HEK293 (cell line): ENCODE measurements around the gene NPR2.

ENCODE experiments used
- CTCF ChIA-PET: fragments of 350-600 bp; formaldehyde crosslinking; extraction: SDS; loops from one replicate; lab custom pipeline; 2021; ENCODE audit warnings: antibody characterized with exemption; lab: Yijun Ruan, JAX
- POLR2A ChIA-PET: fragments of 300-600 bp; formaldehyde crosslinking; extraction: SDS; loops from one replicate; lab custom pipeline; 2020; ENCODE audit warnings: antibody characterized with exemption, inconsistent platforms; lab: Yijun Ruan, JAX
- H3K27ac ChIP-seq: fragments of 200-500 bp; sonication (Bioruptor generic); 2 replicates; pipeline ENCODE4 v1.5.1; 2014; ENCODE audit warnings: low read depth, low read length, control low read depth, inconsistent platforms; ENCODE audit errors: extremely low read depth
- H3K36me3 ChIP-seq, 2 experiments: fragments of 200-500 bp in 1 of 2; sonication (Bioruptor generic) in 1 of 2; 1 replicate in 1 of 2; 2 replicates in 1 of 2; pipeline ENCODE4 v1.5.1; 2014 to 2017; ENCODE audit warnings: inconsistent platforms in 2 of 2, low read length in 2 of 2; ENCODE audit not compliant: control insufficient read depth in 2 of 2, insufficient read depth in 1 of 2
- H3K4me1 ChIP-seq: fragments of 200-500 bp; sonication (Bioruptor generic); 2 replicates; pipeline ENCODE4 v1.5.1; 2014; ENCODE audit warnings: mild to moderate bottlenecking, low read length, inconsistent platforms; ENCODE audit not compliant: control insufficient read depth, insufficient read depth
- H3K4me3 ChIP-seq: 2 replicates; pipeline ENCODE4 v1.5.1; 2011; ENCODE audit warnings: low read depth, mild to moderate bottlenecking, control low read depth, low read length, moderate library complexity
- H3K9me3 ChIP-seq: fragments of 200-500 bp; sonication (Bioruptor generic); 2 replicates; pipeline ENCODE4 v1.5.1; 2014; ENCODE audit warnings: low read depth, low read length, inconsistent platforms; ENCODE audit not compliant: control insufficient read depth, insufficient read depth
- ZNF16 ChIP-seq: fragments of 450-650 bp; formaldehyde crosslinking; IDR thresholded peaks from 2 replicates; pipeline ENCODE4 v1.5.1; 2016; ENCODE audit warnings: low read depth, missing biosample characterization, missing genetic modification characterization
- ZNF266 ChIP-seq: fragments of 450-650 bp; formaldehyde crosslinking; IDR thresholded peaks from 2 replicates; pipeline ENCODE4 v1.5.1; 2016; ENCODE audit warnings: missing biosample characterization, missing genetic modification characterization, low read depth
- ZNF549 ChIP-seq: fragments of 450-650 bp; IDR thresholded peaks from 2 replicates; pipeline ENCODE4 v1.5.1; 2018; ENCODE audit warnings: missing biosample characterization, missing genetic modification characterization, mild to moderate bottlenecking, inconsistent platforms, moderate library complexity
- ZNF707 ChIP-seq: fragments of 450-650 bp; formaldehyde crosslinking; IDR thresholded peaks from 2 replicates; pipeline ENCODE4 v1.5.1; 2016; ENCODE audit warnings: missing biosample characterization, missing genetic modification characterization
- ZNF785 ChIP-seq: fragments of 450-650 bp; formaldehyde crosslinking; IDR thresholded peaks from 2 replicates; pipeline ENCODE4 v1.5.1; 2016; ENCODE audit warnings: missing biosample characterization, missing genetic modification characterization
- ZNF830 ChIP-seq: fragments of 450-650 bp; IDR thresholded peaks from 2 replicates; pipeline ENCODE4 v1.5.0; 2018; ENCODE audit warnings: missing biosample characterization, missing genetic modification characterization, low read depth, mild to moderate bottlenecking, moderate library complexity
- TF ChIP-seq, protein P1 (sequence below): fragments of 450-650 bp; formaldehyde crosslinking; IDR thresholded peaks from 2 replicates; pipeline ENCODE4 v1.5.1; 2016; ENCODE audit warnings: missing biosample characterization, missing genetic modification characterization
- TF ChIP-seq, protein P2 (sequence below): fragments of 450-650 bp; formaldehyde crosslinking; IDR thresholded peaks from 2 replicates; pipeline ENCODE4 v1.5.1; 2016; ENCODE audit warnings: missing biosample characterization, missing genetic modification characterization, borderline replicate concordance
- TF ChIP-seq, protein P3 (sequence below): fragments of 450-650 bp; formaldehyde crosslinking; IDR thresholded peaks from 2 replicates; pipeline ENCODE4 v1.5.1; 2016; ENCODE audit warnings: missing biosample characterization, missing genetic modification characterization
- TF ChIP-seq, protein P4 (sequence below): fragments of 450-650 bp; formaldehyde crosslinking; IDR thresholded peaks from 2 replicates; pipeline ENCODE4 v1.5.1; 2017; ENCODE audit warnings: missing biosample characterization, missing genetic modification characterization
- TF ChIP-seq, protein P5 (sequence below): fragments of 450-650 bp; formaldehyde crosslinking; IDR thresholded peaks from 2 replicates; pipeline ENCODE4 v1.5.1; 2017; ENCODE audit warnings: missing biosample characterization, missing genetic modification characterization

Gene NPR2

GRCh38 chr9:35835766-35836165, 44.4 kb downstream of the NPR2 start (continued):
- TF ChIP-seq, protein P1, sequence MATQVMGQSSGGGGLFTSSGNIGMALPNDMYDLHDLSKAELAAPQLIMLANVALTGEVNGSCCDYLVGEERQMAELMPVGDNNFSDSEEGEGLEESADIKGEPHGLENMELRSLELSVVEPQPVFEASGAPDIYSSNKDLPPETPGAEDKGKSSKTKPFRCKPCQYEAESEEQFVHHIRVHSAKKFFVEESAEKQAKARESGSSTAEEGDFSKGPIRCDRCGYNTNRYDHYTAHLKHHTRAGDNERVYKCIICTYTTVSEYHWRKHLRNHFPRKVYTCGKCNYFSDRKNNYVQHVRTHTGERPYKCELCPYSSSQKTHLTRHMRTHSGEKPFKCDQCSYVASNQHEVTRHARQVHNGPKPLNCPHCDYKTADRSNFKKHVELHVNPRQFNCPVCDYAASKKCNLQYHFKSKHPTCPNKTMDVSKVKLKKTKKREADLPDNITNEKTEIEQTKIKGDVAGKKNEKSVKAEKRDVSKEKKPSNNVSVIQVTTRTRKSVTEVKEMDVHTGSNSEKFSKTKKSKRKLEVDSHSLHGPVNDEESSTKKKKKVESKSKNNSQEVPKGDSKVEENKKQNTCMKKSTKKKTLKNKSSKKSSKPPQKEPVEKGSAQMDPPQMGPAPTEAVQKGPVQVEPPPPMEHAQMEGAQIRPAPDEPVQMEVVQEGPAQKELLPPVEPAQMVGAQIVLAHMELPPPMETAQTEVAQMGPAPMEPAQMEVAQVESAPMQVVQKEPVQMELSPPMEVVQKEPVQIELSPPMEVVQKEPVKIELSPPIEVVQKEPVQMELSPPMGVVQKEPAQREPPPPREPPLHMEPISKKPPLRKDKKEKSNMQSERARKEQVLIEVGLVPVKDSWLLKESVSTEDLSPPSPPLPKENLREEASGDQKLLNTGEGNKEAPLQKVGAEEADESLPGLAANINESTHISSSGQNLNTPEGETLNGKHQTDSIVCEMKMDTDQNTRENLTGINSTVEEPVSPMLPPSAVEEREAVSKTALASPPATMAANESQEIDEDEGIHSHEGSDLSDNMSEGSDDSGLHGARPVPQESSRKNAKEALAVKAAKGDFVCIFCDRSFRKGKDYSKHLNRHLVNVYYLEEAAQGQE (tag by site-specific recombination): no peak
- TF ChIP-seq ZNF16 (tag by site-specific recombination): no peak
- TF ChIP-seq, protein P2, sequence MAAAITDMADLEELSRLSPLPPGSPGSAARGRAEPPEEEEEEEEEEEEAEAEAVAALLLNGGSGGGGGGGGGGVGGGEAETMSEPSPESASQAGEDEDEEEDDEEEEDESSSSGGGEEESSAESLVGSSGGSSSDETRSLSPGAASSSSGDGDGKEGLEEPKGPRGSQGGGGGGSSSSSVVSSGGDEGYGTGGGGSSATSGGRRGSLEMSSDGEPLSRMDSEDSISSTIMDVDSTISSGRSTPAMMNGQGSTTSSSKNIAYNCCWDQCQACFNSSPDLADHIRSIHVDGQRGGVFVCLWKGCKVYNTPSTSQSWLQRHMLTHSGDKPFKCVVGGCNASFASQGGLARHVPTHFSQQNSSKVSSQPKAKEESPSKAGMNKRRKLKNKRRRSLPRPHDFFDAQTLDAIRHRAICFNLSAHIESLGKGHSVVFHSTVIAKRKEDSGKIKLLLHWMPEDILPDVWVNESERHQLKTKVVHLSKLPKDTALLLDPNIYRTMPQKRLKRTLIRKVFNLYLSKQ: no peak

DNA sequence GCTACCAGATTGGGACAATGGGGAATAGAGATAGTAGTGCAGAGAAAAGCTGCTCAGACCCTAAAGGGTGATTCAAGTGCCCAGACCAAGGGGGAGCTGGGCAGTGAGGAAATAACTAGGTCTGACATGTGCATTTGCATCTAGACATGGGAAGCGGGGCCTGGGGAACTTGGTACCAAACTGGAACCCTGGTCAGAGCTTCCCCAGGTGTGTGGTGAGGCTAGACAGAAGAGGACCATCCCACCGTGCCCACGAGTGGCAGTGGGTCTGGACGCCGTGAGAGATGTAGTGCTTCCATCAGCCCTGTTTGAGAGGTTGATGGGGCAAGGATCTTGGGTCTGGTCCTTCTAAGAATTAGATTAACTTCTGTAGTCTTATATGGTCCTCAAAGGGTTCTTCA, 45.2 kb downstream of the NPR2 start:
- H3K4me1 ChIP-seq: no peaks in the 10 kb centered on the region; the same call in 1 of the 2 replicates
- TF ChIP-seq, protein P3, sequence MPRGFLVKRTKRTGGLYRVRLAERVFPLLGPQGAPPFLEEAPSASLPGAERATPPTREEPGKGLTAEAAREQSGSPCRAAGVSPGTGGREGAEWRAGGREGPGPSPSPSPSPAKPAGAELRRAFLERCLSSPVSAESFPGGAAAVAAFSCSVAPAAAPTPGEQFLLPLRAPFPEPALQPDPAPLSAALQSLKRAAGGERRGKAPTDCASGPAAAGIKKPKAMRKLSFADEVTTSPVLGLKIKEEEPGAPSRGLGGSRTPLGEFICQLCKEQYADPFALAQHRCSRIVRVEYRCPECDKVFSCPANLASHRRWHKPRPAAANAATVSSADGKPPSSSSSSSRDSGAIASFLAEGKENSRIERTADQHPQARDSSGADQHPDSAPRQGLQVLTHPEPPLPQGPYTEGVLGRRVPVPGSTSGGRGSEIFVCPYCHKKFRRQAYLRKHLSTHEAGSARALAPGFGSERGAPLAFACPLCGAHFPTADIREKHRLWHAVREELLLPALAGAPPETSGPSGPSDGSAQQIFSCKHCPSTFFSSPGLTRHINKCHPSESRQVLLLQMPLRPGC (tag by site-specific recombination): no peak
- TF ChIP-seq ZNF830: no peak
- TF ChIP-seq ZNF266 (tag by site-specific recombination): no peak
- TF ChIP-seq, protein P4, sequence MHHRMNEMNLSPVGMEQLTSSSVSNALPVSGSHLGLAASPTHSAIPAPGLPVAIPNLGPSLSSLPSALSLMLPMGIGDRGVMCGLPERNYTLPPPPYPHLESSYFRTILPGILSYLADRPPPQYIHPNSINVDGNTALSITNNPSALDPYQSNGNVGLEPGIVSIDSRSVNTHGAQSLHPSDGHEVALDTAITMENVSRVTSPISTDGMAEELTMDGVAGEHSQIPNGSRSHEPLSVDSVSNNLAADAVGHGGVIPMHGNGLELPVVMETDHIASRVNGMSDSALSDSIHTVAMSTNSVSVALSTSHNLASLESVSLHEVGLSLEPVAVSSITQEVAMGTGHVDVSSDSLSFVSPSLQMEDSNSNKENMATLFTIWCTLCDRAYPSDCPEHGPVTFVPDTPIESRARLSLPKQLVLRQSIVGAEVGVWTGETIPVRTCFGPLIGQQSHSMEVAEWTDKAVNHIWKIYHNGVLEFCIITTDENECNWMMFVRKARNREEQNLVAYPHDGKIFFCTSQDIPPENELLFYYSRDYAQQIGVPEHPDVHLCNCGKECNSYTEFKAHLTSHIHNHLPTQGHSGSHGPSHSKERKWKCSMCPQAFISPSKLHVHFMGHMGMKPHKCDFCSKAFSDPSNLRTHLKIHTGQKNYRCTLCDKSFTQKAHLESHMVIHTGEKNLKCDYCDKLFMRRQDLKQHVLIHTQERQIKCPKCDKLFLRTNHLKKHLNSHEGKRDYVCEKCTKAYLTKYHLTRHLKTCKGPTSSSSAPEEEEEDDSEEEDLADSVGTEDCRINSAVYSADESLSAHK (tag by site-specific recombination): no peak
- TF ChIP-seq, protein P1 (tag by site-specific recombination): no peak
- TF ChIP-seq ZNF549 (tag by site-specific recombination): no peak
- no peak for TF ChIP-seq ZNF707 (tag by site-specific recombination)
- no peak for TF ChIP-seq ZNF785 (tag by site-specific recombination)
- TF ChIP-seq, protein P5, sequence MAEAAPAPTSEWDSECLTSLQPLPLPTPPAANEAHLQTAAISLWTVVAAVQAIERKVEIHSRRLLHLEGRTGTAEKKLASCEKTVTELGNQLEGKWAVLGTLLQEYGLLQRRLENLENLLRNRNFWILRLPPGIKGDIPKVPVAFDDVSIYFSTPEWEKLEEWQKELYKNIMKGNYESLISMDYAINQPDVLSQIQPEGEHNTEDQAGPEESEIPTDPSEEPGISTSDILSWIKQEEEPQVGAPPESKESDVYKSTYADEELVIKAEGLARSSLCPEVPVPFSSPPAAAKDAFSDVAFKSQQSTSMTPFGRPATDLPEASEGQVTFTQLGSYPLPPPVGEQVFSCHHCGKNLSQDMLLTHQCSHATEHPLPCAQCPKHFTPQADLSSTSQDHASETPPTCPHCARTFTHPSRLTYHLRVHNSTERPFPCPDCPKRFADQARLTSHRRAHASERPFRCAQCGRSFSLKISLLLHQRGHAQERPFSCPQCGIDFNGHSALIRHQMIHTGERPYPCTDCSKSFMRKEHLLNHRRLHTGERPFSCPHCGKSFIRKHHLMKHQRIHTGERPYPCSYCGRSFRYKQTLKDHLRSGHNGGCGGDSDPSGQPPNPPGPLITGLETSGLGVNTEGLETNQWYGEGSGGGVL (tag by site-specific recombination): no peak
- H3K4me3 ChIP-seq: no peak overlapping the region
- POLR2A ChIA-PET: no interaction called here
- peaks cover 0 to 13% of the 10 kb centered on the region in 2 experiments; a peak in 1 of 3 replicates for H3K36me3 ChIP-seq
- H3K9me3 ChIP-seq: no peaks in the 10 kb centered on the region
- H3K27ac ChIP-seq: no peak overlapping the region
- CTCF ChIA-PET: interaction anchor here (0.6 to 3.9 kb wide), 9 partner anchors 7 to 225 kb away, joined by 3 to 28 read pairs (median 6); no protein-coding TSS in a partner anchor
